ENCODE data around the gene GPR42. TPM values are rescaled to one million over a fixed set of nuclear protein-coding genes. Genes with fewer than 3 reads are reported as not detected.

GPR42 gene
- total RNA-seq, 3 donors from 2014 or later = 0.32 TPM; not detected in 2

DNA sequence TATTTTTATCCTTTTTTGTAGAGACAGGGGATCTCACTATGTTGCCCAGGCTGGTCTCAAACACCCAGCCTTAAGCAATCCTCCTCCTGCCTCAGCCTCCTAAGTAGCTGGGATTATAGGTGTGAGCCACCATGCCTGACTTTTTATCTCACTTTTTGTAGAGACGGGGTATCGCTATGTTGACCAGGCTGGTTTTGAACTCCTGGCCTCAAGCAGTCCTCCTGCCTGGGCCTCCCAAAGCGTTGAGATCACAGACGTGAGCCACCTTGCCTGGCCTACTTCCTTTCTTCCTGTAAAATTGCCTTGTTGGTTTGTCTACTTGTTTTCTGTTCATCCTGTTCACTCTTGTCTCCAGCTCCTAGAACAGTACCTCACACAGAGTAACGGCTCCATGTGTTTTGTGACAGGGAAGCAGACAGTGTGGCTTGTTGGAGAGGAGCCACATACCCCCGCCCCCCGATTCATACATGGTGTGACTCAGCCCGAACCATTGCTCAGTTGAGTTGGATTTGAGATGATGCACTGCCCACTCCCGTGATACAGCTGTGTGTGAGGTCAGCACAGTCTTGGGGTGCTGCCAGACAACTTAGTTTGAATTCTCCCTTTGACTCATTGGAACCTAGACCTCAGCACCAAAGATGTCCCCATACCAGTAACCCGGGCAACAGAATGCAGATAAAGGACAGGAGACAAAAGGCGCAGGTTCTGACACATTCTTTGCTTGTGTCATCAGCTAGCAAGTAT is 34.2 kb downstream of the GPR42 start:
- ATAC-seq (peak; percentile 53), DNase-seq (peak in 1 of 3 donors; percentile 22)
- Histone ChIP-seq H3K4me1 (ENCODE audit: low read depth) (no peaks in the 10 kb centered on the region), H3K9me3 (no peaks in the 10 kb centered on the region), H3K36me3 (ENCODE audit: low read depth) (no peaks in the 10 kb centered on the region), H3K4me3 (no peak overlapping the region)
- TF ChIP-seq, protein P1, sequence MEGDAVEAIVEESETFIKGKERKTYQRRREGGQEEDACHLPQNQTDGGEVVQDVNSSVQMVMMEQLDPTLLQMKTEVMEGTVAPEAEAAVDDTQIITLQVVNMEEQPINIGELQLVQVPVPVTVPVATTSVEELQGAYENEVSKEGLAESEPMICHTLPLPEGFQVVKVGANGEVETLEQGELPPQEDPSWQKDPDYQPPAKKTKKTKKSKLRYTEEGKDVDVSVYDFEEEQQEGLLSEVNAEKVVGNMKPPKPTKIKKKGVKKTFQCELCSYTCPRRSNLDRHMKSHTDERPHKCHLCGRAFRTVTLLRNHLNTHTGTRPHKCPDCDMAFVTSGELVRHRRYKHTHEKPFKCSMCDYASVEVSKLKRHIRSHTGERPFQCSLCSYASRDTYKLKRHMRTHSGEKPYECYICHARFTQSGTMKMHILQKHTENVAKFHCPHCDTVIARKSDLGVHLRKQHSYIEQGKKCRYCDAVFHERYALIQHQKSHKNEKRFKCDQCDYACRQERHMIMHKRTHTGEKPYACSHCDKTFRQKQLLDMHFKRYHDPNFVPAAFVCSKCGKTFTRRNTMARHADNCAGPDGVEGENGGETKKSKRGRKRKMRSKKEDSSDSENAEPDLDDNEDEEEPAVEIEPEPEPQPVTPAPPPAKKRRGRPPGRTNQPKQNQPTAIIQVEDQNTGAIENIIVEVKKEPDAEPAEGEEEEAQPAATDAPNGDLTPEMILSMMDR (IDR thresholded peaks at IDR 0.05) = no peak
- intact Hi-C loops (cut with DNase I, micrococcal nuclease) = no loop called here

DNA sequence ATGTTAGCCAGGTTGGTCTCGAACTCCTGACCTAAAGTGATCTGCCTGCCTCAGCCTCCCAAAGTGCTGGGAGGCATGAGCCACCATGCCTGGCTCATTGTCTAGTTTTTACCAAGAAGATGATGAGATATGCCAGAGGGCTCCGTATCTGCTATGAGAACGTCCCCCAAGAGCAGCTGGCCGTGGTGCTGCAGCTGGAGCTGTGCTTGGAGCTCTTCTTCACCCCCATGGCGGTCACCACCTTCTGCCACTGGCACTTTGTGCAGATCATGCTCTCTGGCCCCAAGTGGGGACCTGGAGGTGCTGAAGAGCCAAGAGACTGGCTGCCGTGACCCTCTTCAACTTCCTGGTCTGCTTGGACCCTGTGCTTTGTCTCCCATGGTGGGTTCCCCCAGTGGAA is 36.8 kb downstream of the GPR42 start:
- DNase-seq (no peak), ATAC-seq (no peak)
- H3K4me3 ChIP-seq = no peak overlapping the region
- no peaks in the 10 kb centered on the region for H3K36me3 ChIP-seq (ENCODE audit: low read depth)
- TF ChIP-seq, protein P1 (IDR thresholded peaks at IDR 0.05) = no peak
- H3K4me1 ChIP-seq (ENCODE audit: low read depth) = no peaks in the 10 kb centered on the region
- no peaks in the 10 kb centered on the region for H3K9me3 ChIP-seq
- intact Hi-C loops (cut with DNase I, micrococcal nuclease) = no loop called here

DNA sequence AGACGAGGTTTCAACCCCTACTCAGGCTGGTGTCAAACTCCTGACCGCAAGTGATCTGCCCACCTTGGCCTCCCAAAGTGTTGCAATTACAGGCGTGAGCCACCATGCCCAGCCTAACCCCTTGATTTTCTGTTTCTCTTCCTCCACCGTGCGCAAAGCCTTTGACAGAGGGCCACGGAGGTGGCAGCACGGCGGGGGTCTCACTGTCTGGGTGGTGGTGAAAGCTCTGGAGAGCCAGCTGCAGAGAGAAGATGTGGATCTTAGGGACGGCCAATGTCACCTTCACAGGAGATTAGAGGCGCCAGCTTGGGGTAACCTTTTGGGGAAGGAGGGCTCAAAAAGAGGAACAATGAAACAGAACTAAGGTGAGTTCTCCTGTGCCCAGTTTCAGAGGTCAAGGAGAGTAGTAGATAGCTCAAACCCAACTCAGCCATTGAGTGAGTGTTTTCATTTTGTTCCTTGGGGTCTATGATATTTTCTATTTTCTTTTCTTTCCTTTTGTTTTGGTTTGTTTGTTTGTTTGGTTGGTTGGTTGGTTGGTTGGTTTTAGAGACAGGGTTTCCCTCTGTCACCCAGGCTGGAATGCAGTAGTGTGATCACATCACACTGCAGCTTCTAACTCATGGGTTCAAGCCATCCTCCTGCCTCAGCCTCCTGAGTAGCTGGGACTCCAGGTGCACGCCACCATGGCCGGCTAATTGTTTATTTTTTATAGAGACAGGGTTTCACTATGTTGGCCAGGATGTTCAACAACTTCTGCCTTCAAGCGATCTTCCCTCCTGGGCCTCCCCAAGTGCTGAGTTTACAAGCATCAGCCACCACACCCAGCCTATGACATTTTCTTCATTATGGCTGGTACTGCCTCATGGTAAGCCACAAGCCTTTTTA is 37.7 kb downstream of the GPR42 start:
- Histone ChIP-seq H3K4me1 (ENCODE audit: low read depth) (no peaks in the 10 kb centered on the region), H3K36me3 (ENCODE audit: low read depth) (no peaks in the 10 kb centered on the region), H3K4me3 (no peak overlapping the region), H3K9me3 (no peaks in the 10 kb centered on the region)
- intact Hi-C loops (cut with DNase I, micrococcal nuclease) = no loop called here
- ATAC-seq (no peak), DNase-seq (no peak)
- TF ChIP-seq, protein P1 (IDR thresholded peaks at IDR 0.05) = no peak

DNA sequence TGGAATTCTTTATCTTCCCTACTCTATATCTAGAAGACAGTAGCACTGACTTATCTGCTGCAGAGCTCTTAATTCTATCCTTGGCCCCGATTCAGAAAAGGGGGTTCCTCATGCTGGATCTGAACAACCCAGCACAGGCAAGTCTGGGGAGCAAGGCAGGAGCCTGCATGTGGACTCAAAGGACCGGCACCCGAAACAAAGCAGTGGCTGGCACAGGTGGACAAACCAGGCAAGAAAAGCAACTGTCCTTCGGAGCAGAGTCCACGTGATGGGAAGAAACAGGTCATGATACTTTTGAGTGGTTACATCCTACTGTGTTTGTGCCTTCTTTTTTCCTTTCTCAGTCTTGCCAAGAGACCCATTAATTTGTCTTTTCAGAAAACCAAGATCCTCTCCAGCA is 38.3 kb downstream of the GPR42 start:
- no peaks in the 10 kb centered on the region for H3K36me3 ChIP-seq (ENCODE audit: low read depth)
- ATAC-seq = no peak
- intact Hi-C loops (cut with DNase I, micrococcal nuclease) = no loop called here
- TF ChIP-seq, protein P1 (IDR thresholded peaks at IDR 0.05) = no peak
- H3K9me3 ChIP-seq = no peaks in the 10 kb centered on the region
- no peaks in the 10 kb centered on the region for H3K4me1 ChIP-seq (ENCODE audit: low read depth)
- DNase-seq = no peak
- no peak overlapping the region for H3K4me3 ChIP-seq

DNA sequence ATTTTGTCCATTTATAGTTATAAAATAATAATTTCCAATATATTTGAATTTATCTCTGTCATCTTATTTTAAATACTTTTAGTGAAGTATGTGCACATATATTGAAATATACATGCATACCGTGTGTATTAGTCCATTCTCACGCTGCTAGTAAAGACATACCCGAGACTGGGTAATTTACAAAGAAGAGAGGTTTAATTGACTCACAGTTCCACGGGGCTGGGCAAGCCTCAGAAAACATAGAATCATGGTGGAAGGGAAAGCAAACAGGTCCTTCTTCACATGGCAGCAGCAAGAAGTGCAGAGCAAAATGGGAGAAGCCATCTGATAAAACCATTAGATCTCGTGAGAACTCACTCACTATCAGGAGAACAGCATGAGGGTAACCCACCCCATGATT is 39.6 kb downstream of the GPR42 start:
- Histone ChIP-seq H3K9me3 (no peaks in the 10 kb centered on the region), H3K4me1 (ENCODE audit: low read depth) (no peaks in the 10 kb centered on the region), H3K4me3 (no peak overlapping the region), H3K36me3 (ENCODE audit: low read depth) (no peaks in the 10 kb centered on the region)
- TF ChIP-seq, protein P1 (IDR thresholded peaks at IDR 0.05) = no peak
- DNase-seq = no peak
- intact Hi-C loops (cut with DNase I, micrococcal nuclease) = no loop called here
- ATAC-seq = no peak

Measured in mucosa of descending colon (tissue), 3 donors.